SK-N-SH (cell line): Measurements from ENCODE around the gene FIGNL1. TPM values are rescaled to one million over a fixed set of nuclear protein-coding genes. Genes with fewer than 3 reads are reported as not detected.

Experiments
- CTCF ChIA-PET: fragments of 300-600, 350-600 bp; formaldehyde crosslinking; extraction: SDS; loops from one replicate; lab custom pipeline; 2021; lab: Yijun Ruan, JAX
- POLR2A ChIA-PET: fragments of 350-600 bp; sonication (Branson Sonifier 250); formaldehyde crosslinking; extraction: SDS; loops from one replicate; lab custom pipeline; 2020; ENCODE audit warnings: antibody characterized with exemption, inconsistent platforms; lab: Yijun Ruan, JAX
- DNase-seq: peaks from one replicate; pipeline ENCODE4 v3.0.0; 2012
- H2AFZ ChIP-seq: fragments of 200-600 bp; sonication (generic); 2 replicates; pipeline ENCODE4 v1.8.1; 2016; ENCODE audit warnings: antibody characterized with exemption, mild to moderate bottlenecking, low read depth
- H3F3A ChIP-seq: fragments of 200-600 bp; sonication (generic); replicated peaks from 2 replicates; pipeline ENCODE3; 2016; ENCODE audit warnings: antibody characterized with exemption, mild to moderate bottlenecking; ENCODE audit not compliant: insufficient read depth
- H3K27ac ChIP-seq, 2 experiments: fragments of 200-500 bp in 1 of 2; fragments of 200-600 bp in 1 of 2; sonication (Bioruptor generic) in 1 of 2; sonication (generic), shearing (Covaris generic) in 1 of 2; 2 replicates each; pipeline versions ENCODE4 v1.5.1 to v1.6.1; 2014 to 2016; ENCODE audit warnings: low read depth in 2 of 2, inconsistent platforms in 1 of 2, low read length in 1 of 2, mild to moderate bottlenecking in 1 of 2, mixed read lengths in 1 of 2
- H3K27me3 ChIP-seq: fragments of 200-600 bp; sonication (generic), shearing (Covaris generic); 2 replicates; pipeline ENCODE4 v1.6.1; 2016; ENCODE audit warnings: mixed run types; ENCODE audit not compliant: insufficient read depth
- H3K36me3 ChIP-seq, 2 experiments: fragments of 200-500 bp in 1 of 2; fragments of 200-600 bp in 1 of 2; sonication (Bioruptor generic) in 1 of 2; sonication (generic) in 1 of 2; replicated peaks in 1 of 2; 2 replicates each; pipeline versions ENCODE3 to v1.5.1; 2014 to 2016; ENCODE audit warnings: low read length in 1 of 2, mild to moderate bottlenecking in 1 of 2; ENCODE audit not compliant: insufficient read depth in 2 of 2, control insufficient read depth in 1 of 2
- H3K4me1 ChIP-seq, 2 experiments: fragments of 200-500 bp in 1 of 2; fragments of 200-600 bp in 1 of 2; sonication (Bioruptor generic) in 1 of 2; sonication (generic), shearing (Covaris generic) in 1 of 2; 2 replicates each; pipeline versions ENCODE4 v1.5.1 to v1.6.1; 2014 to 2016; ENCODE audit warnings: low read depth in 1 of 2, low read length in 1 of 2, mixed run types in 1 of 2; ENCODE audit not compliant: insufficient read depth in 2 of 2, control insufficient read depth in 1 of 2
- H3K4me2 ChIP-seq: fragments of 200-600 bp; sonication (generic), shearing (Covaris generic); 2 replicates; pipeline ENCODE4 v1.6.1; 2017; ENCODE audit warnings: mixed run types
- H3K4me3 ChIP-seq, 2 experiments: fragments of 200-500 bp in 1 of 2; fragments of 200-600 bp in 1 of 2; sonication (Bioruptor generic) in 1 of 2; sonication (generic), shearing (Covaris generic) in 1 of 2; 2 replicates each; pipeline versions ENCODE4 v1.5.1 to v1.8.1; 2014 to 2016; ENCODE audit warnings: low read depth in 2 of 2, inconsistent platforms in 1 of 2, low read length in 1 of 2, mild to moderate bottlenecking in 1 of 2, mixed read lengths in 1 of 2, moderate library complexity in 1 of 2
- H3K79me2 ChIP-seq: fragments of 200-600 bp; sonication (generic); 2 replicates; pipeline ENCODE4 v1.8.1; 2017; ENCODE audit warnings: mild to moderate bottlenecking; ENCODE audit not compliant: insufficient read depth
- H3K9ac ChIP-seq: fragments of 200-600 bp; sonication (generic); 2 replicates; pipeline ENCODE4 v1.6.1; 2017; ENCODE audit warnings: mixed run types
- H3K9me2 ChIP-seq: fragments of 200-600 bp; sonication (generic); 2 replicates; pipeline ENCODE4 v1.6.1; 2017; ENCODE audit warnings: mixed run types
- H3K9me3 ChIP-seq: fragments of 200-600 bp; sonication (generic); 2 replicates; pipeline ENCODE4 v1.6.1; 2017; ENCODE audit warnings: mixed run types, mild to moderate bottlenecking, moderate library complexity
- H4K20me1 ChIP-seq: fragments of 200-600 bp; sonication (generic); 2 replicates; pipeline ENCODE4 v1.6.1; 2017; ENCODE audit warnings: mild to moderate bottlenecking, mixed run types; ENCODE audit not compliant: insufficient read depth
- ELF1 ChIP-seq: IDR thresholded peaks from 2 replicates; pipeline ENCODE4 v1.4.0; 2012
- JUND ChIP-seq: IDR thresholded peaks from 2 replicates; pipeline ENCODE4 v1.4.0; 2012
- MEF2A ChIP-seq: IDR thresholded peaks from 2 replicates; pipeline ENCODE4 v1.4.0; 2012; ENCODE audit warnings: low read depth, borderline replicate concordance
- POLR2AphosphoS5 ChIP-seq: IDR thresholded peaks from 2 replicates; pipeline ENCODE4 v1.6.1; 2012; ENCODE audit warnings: low read depth, low read length
- RFX5 ChIP-seq: IDR thresholded peaks from 2 replicates; pipeline ENCODE4 v1.6.1; 2012; ENCODE audit warnings: mild to moderate bottlenecking, improper control_type of control experiment, low read length
- RXRA ChIP-seq: IDR thresholded peaks from 2 replicates; pipeline ENCODE4 v1.4.0; 2012; ENCODE audit warnings: low read depth, mild to moderate bottlenecking, borderline replicate concordance
- USF2 ChIP-seq: fragments of 150-350 bp; IDR thresholded peaks from 2 replicates; pipeline ENCODE4 v1.6.1; 2017; ENCODE audit warnings: antibody characterized with exemption, low read length, low read depth, borderline replicate concordance
- WGBS: methylation state at CpG from one replicate; pipeline ENCODE4 v1.1.6; 2017; ENCODE audit warnings: low lambda C conversion rate; 5-methylcytosine and 5-hydroxymethylcytosine counted together
- polyA plus RNA-seq, 3 experiments: library from polyadenylated mRNA; depleted of rRNA; stranded (reverse); fragments of >200 nt; gene quantifications; 2 replicates each; pipeline ENCODE4 v1.2.3, GENCODE V29; 2012
- TF ChIP-seq, protein P1 (sequence below): IDR thresholded peaks from 2 replicates; pipeline ENCODE4 v1.6.1; 2012; ENCODE audit warnings: mild to moderate bottlenecking, low read depth, low read length, moderate library complexity

The FIGNL1 gene
- polyA plus RNA-seq, 1 of the 3 experiments (the other 2 are of a cell fraction) = 6.7 TPM

- Histone ChIP-seq H3F3A (no peaks in the 10 kb centered on the region), H3K27ac (no peak overlapping the region), H3K4me2 (no peak overlapping the region), H3K36me3 (no peaks in the 10 kb centered on the region), H3K79me2 (no peaks in the 10 kb centered on the region), H3K9ac (no peak overlapping the region), H4K20me1 (no peaks in the 10 kb centered on the region), H3K4me1 (no peaks in the 10 kb centered on the region; a peak in 1 of 4 replicates), H3K27me3 (peaks cover 16% of the 10 kb centered on the region; the same call in 1 of the 2 replicates), H3K4me3 (no peak overlapping the region), H3K9me2 (no peaks in the 10 kb centered on the region), H3K9me3 (no peaks in the 10 kb centered on the region), H2AFZ (no peak overlapping the region)
- WGBS = 54% methylated on average over 6 of the region's 6 CpGs
- no peak for DNase-seq
- POLR2A ChIA-PET = no interaction called here
- CTCF ChIA-PET = interaction anchor here (0.6 to 18.1 kb wide), 5 partner anchors 20 to 724 kb away, joined by 3 to 353 read pairs (median 3); partner anchors contain the start of gene FIGNL1
- no peak for TF ChIP-seq RXRA
- TF ChIP-seq ELF1 = no peak
These were observed 38.8 kb downstream of the FIGNL1 start for GRCh38 chr7:50411332-50411731.

- no peak for DNase-seq
- Histone ChIP-seq H3K9me2 (no peaks in the 10 kb centered on the region), H4K20me1 (no peaks in the 10 kb centered on the region), H3K4me1 (no peaks in the 10 kb centered on the region; a peak in 1 of 4 replicates), H3F3A (no peaks in the 10 kb centered on the region), H3K9ac (no peak overlapping the region), H3K4me2 (no peak overlapping the region), H3K27me3 (peaks cover 20% of the 10 kb centered on the region; the same call in 1 of the 2 replicates), H3K36me3 (no peaks in the 10 kb centered on the region), H3K79me2 (no peaks in the 10 kb centered on the region), H3K27ac (no peak overlapping the region), H3K4me3 (no peak overlapping the region), H3K9me3 (no peaks in the 10 kb centered on the region), H2AFZ (no peak overlapping the region)
- POLR2A ChIA-PET = no interaction called here
- TF ChIP-seq POLR2AphosphoS5 (no peak), JUND (no peak), MEF2A (no peak), RXRA (no peak), RFX5 (no peak), USF2 (no peak)
- TF ChIP-seq, protein P1, sequence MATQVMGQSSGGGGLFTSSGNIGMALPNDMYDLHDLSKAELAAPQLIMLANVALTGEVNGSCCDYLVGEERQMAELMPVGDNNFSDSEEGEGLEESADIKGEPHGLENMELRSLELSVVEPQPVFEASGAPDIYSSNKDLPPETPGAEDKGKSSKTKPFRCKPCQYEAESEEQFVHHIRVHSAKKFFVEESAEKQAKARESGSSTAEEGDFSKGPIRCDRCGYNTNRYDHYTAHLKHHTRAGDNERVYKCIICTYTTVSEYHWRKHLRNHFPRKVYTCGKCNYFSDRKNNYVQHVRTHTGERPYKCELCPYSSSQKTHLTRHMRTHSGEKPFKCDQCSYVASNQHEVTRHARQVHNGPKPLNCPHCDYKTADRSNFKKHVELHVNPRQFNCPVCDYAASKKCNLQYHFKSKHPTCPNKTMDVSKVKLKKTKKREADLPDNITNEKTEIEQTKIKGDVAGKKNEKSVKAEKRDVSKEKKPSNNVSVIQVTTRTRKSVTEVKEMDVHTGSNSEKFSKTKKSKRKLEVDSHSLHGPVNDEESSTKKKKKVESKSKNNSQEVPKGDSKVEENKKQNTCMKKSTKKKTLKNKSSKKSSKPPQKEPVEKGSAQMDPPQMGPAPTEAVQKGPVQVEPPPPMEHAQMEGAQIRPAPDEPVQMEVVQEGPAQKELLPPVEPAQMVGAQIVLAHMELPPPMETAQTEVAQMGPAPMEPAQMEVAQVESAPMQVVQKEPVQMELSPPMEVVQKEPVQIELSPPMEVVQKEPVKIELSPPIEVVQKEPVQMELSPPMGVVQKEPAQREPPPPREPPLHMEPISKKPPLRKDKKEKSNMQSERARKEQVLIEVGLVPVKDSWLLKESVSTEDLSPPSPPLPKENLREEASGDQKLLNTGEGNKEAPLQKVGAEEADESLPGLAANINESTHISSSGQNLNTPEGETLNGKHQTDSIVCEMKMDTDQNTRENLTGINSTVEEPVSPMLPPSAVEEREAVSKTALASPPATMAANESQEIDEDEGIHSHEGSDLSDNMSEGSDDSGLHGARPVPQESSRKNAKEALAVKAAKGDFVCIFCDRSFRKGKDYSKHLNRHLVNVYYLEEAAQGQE = no peak
- 56% methylated on average over 17 of the region's 17 CpGs for WGBS
- CTCF ChIA-PET = interaction anchor here (0.9 to 18.1 kb wide), 3 partner anchors 40 to 269 kb away, joined by 3 to 353 read pairs (median 8); no protein-coding TSS in a partner anchor
These were observed 40.0 kb downstream of the FIGNL1 start for GRCh38 chr7:50409856-50410745.
